ENCODE data around the gene INMT. TPM values are rescaled to one million over a fixed set of nuclear protein-coding genes. Genes with fewer than 3 reads are reported as not detected.
A peak's percentile ranks its signal among the peaks of the same experiment; 100 is the strongest.

Gene INMT
- total RNA-seq, 8 experiments from 2014 or later = 0.13 to 1.2 (median 0.47) TPM

- 52 to 100% (median 79%) methylated on average over 1 to 13 of the region's 13 CpGs for WGBS, 10 experiments
- H3K4me3 ChIP-seq = no peak overlapping the region
- ATAC-seq (replicated peaks in 6 of 8) = no peak
- in situ Hi-C loops (cut with MboI; ENCODE audit: low pct_unique_long_range_greater_than_20kb in 2 of 9, low sequenced_read_pairs in 9 of 9, unreplicated experiment in 9 of 9) = no loop called here
- peaks cover 12 to 14% of the 10 kb centered on the region in 2 donors for H3K4me1 ChIP-seq (replicated peaks in 1 of 2)
- no peak overlapping the region for H3K27ac ChIP-seq
Observed at GRCh38 chr7:30761214-30762156, 9.6 kb downstream of the INMT start.

- peak in 1 of 8 experiments; percentile 17 for ATAC-seq (replicated peaks in 6 of 8)
- peaks cover 12 to 14% of the 10 kb centered on the region in 2 donors for H3K4me1 ChIP-seq (replicated peaks in 1 of 2)
- in situ Hi-C loops (cut with MboI; ENCODE audit: low pct_unique_long_range_greater_than_20kb in 2 of 9, low sequenced_read_pairs in 9 of 9, unreplicated experiment in 9 of 9) = no loop called here
- 5 to 90% (median 58%) methylated on average over 1 to 6 of the region's 6 CpGs; no CpG with 5 or more reads in 2 of the 10 experiments for WGBS, 10 experiments
- H3K4me3 ChIP-seq = no peak overlapping the region
- no peak overlapping the region for H3K27ac ChIP-seq
Observed at GRCh38 chr7:30764030-30764975, 12.4 kb downstream of the INMT start.

DNA sequence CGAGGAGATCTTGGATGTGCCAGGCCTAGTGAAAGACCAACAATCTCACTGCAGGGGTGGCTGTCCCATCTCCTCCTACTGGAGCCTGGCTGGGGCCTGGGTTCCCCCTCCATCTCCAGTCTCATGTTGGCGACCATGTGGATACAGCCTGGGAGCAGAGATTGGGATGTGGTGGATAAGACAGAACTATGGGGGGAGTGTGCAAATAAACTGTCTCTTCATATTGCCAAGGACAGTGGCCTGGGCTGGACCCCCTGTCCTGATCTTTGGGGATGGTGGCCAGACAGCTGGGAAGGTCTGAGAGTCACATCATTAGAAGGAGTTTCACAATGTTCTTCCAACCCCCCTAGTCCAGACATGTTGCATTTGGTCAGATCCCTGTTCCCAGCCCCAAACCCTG lies 13.5 kb downstream of the INMT start:
- no peak overlapping the region for H3K4me3 ChIP-seq
- no peak for ATAC-seq (replicated peaks in 6 of 8)
- in situ Hi-C loops (cut with MboI; ENCODE audit: low pct_unique_long_range_greater_than_20kb in 2 of 9, low sequenced_read_pairs in 9 of 9, unreplicated experiment in 9 of 9) = no loop called here
- 58 to 100% (median 83%) methylated on average over 1 to 2 of the region's 2 CpGs; no CpG with 5 or more reads in 6 of the 10 experiments for WGBS, 10 experiments
- H3K27ac ChIP-seq = peak overlapping the region in 1 of 2 donors; percentile 44
- H3K4me1 ChIP-seq (replicated peaks in 1 of 2) = peaks cover 12 to 14% of the 10 kb centered on the region in 2 donors

- no peak for ATAC-seq (replicated peaks in 6 of 8)
- peak overlapping the region; percentile 46 to 74 (median 54) for H3K4me3 ChIP-seq
- WGBS, 10 experiments = 41 to 100% (median 70%) methylated on average over 2 to 5 of the region's 9 CpGs; no CpG with 5 or more reads in 3 of the 10 experiments
- peaks cover 11 to 16% of the 10 kb centered on the region in 2 donors for H3K4me1 ChIP-seq (replicated peaks in 1 of 2)
- in situ Hi-C loops (cut with MboI; ENCODE audit: low pct_unique_long_range_greater_than_20kb in 2 of 9, low sequenced_read_pairs in 9 of 9, unreplicated experiment in 9 of 9) = no loop called here
- H3K27ac ChIP-seq = no peak overlapping the region
Observed at GRCh38 chr7:30770845-30771173, 18.9 kb downstream of the INMT start.

GRCh38 chr7:30771174-30771879 lies 19.4 kb downstream of the INMT start, which contains the start of gene MINDY4:
MINDY4 (plus strand) TSS chr7:30771417; CDS start chr7:30771494, 77 bp downstream.
- Histone ChIP-seq H3K27ac (peak within 1 kb of the TSS in 1 of 2 donors; percentile 48), H3K4me1 (replicated peaks in 1 of 2) (peaks cover 10 to 11% of the 10 kb centered on the region in 2 donors), H3K4me3 (peak within 1 kb of the TSS; percentile 46 to 74 (median 54))
- 0 to 7% (median 0%) methylated on average over 1 to 4 of the region's 62 CpGs; no CpG with 5 or more reads in 6 of the 10 experiments for WGBS, 10 experiments
- peak; percentile 94 to 96 (median 96) for ATAC-seq (replicated peaks in 6 of 8)
- in situ Hi-C loops (cut with MboI; ENCODE audit: low pct_unique_long_range_greater_than_20kb in 2 of 9, low sequenced_read_pairs in 9 of 9, unreplicated experiment in 9 of 9) = no loop called here

GRCh38 chr7:30771880-30772425 lies 20.0 kb downstream of the INMT start:
- Histone ChIP-seq H3K27ac (peak overlapping the region in 1 of 2 donors; percentile 48), H3K4me3 (peak overlapping the region; percentile 46 to 74 (median 54)), H3K4me1 (replicated peaks in 1 of 2) (peaks cover 10% of the 10 kb centered on the region in 2 donors)
- peak; percentile 5 to 18 (median 13) for ATAC-seq (replicated peaks in 6 of 8)
- in situ Hi-C loops (cut with MboI; ENCODE audit: low pct_unique_long_range_greater_than_20kb in 2 of 9, low sequenced_read_pairs in 9 of 9, unreplicated experiment in 9 of 9) = no loop called here
- 0 to 20% (median 0%) methylated on average over 1 to 3 of the region's 15 CpGs; no CpG with 5 or more reads in 5 of the 10 experiments for WGBS, 10 experiments

DNA sequence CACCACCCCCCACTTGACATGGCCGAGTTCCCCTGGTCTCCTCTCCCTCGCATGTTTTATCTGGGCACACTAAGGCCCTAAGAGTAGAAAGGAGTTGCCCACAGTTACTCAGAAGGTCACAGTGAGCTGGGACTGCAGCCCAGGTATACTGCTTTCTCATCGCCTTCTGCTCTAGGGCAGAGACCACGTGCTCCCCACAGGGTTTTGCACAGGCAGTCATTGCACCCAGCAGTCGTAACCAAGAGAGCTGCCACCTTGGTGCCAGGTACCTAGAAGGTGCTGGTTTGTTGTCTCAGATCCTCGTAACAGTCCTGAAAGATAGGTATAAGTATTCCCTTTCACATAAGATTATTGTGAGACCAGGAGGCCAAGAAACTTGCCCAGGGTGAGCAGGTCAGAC lies 21.0 kb downstream of the INMT start:
- no peak overlapping the region for H3K4me3 ChIP-seq
- H3K27ac ChIP-seq = no peak overlapping the region
- in situ Hi-C loops (cut with MboI; ENCODE audit: low pct_unique_long_range_greater_than_20kb in 2 of 9, low sequenced_read_pairs in 9 of 9, unreplicated experiment in 9 of 9) = no loop called here
- ATAC-seq (replicated peaks in 6 of 8) = no peak
- 100% methylated on average over 1 to 3 of the region's 6 CpGs; no CpG with 5 or more reads in 6 of the 10 experiments for WGBS, 10 experiments
- peaks cover 10% of the 10 kb centered on the region in 2 donors for H3K4me1 ChIP-seq (replicated peaks in 1 of 2)

DNA sequence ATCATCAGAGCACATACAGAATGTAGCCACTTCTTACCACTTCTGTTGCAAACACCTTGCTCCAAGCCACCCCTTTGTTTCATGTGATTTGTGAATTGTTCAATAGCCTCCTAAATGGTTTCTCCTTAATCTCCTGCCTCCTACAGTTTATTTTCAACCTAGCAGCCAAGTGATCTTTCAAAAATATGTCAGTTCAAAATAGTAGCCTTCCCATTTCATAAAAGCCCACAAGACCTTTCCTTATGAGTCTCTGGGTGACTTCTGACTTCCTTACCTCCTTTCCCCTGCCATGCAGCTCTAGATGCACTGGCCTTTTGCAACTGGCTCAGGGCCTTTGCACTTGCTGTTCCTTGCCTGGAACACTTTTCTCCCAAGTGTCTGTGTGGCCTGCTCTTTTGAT lies 24.1 kb downstream of the INMT start:
- no peak for ATAC-seq (replicated peaks in 6 of 8)
- Histone ChIP-seq H3K4me1 (replicated peaks in 1 of 2) (peaks cover 10% of the 10 kb centered on the region in 2 donors), H3K4me3 (no peak overlapping the region), H3K27ac (no peak overlapping the region)
- in situ Hi-C loops (cut with MboI; ENCODE audit: low pct_unique_long_range_greater_than_20kb in 2 of 9, low sequenced_read_pairs in 9 of 9, unreplicated experiment in 9 of 9) = loop anchor here in 1 of 9 experiments (25.0 kb wide), 1 partner anchor 336 kb away; no protein-coding TSS in a partner anchor

DNA sequence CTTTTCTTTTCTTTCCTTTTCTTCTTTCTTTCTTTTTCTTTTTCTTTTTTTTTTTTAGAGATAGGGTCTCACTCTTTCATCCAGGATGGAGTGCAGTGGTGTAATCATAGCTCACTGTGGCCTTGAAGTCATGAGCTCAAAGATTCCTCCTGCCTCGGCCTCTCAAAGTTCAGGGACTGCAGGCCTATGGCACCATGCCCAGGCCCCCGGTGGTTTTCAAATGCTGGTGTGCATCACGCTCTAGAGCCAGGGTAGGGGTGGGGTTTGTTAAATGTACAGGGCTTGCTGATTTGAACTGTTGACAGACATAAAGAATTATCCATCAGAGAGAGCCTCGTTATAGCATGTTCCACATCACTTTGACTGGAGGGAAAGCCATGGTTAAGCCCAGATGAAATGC lies 25.0 kb downstream of the INMT start:
- peaks cover 10% of the 10 kb centered on the region in 2 donors for H3K4me1 ChIP-seq (replicated peaks in 1 of 2)
- no peak overlapping the region for H3K27ac ChIP-seq
- in situ Hi-C loops (cut with MboI; ENCODE audit: low pct_unique_long_range_greater_than_20kb in 2 of 9, low sequenced_read_pairs in 9 of 9, unreplicated experiment in 9 of 9) = loop anchor here in 1 of 9 experiments (25.0 kb wide), 1 partner anchor 335 kb away; no protein-coding TSS in a partner anchor
- 50 to 100% (median 81%) methylated on average over 2 to 4 of the region's 4 CpGs; no CpG with 5 or more reads in 2 of the 10 experiments for WGBS, 10 experiments
- no peak for ATAC-seq (replicated peaks in 6 of 8)
- H3K4me3 ChIP-seq = no peak overlapping the region

- WGBS, 10 experiments = 32 to 100% (median 91%) methylated on average over 3 to 11 of the region's 15 CpGs; no CpG with 5 or more reads in 1 of the 10 experiments
- Histone ChIP-seq H3K27ac (no peak overlapping the region), H3K4me1 (replicated peaks in 1 of 2) (no peaks in the 10 kb centered on the region), H3K4me3 (no peak overlapping the region)
- peak in 2 of 8 experiments; percentile 16 to 85 for ATAC-seq (replicated peaks in 6 of 8)
- in situ Hi-C loops (cut with MboI; ENCODE audit: low pct_unique_long_range_greater_than_20kb in 2 of 9, low sequenced_read_pairs in 9 of 9, unreplicated experiment in 9 of 9) = loop anchor here in 1 of 9 experiments (25.0 kb wide), 1 partner anchor 334 kb away; no protein-coding TSS in a partner anchor
Observed at GRCh38 chr7:30778255-30779025, 26.5 kb downstream of the INMT start.

DNA sequence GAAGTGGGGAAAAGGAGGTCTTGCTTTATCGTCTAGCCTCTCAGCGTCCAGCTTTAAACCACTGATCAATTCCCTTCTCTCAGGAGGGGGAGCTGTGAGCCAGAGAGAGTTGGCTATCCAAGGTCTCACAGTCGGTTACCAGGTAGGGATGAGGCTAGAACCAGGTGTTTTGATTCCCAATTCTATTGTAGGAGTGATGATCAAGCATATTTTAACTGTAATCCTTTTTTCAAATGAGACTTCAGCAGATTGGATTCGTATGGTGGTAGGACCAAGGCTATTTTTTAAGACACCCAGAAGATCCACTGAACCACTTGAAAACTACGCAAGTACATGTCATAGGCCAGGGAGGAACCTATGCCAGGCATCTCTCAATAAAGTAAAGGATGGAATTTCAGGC lies 27.6 kb downstream of the INMT start:
- 17 to 100% (median 81%) methylated on average over 1 to 5 of the region's 5 CpGs; no CpG with 5 or more reads in 1 of the 10 experiments for WGBS, 10 experiments
- in situ Hi-C loops (cut with MboI; ENCODE audit: low pct_unique_long_range_greater_than_20kb in 2 of 9, low sequenced_read_pairs in 9 of 9, unreplicated experiment in 9 of 9) = loop anchor here in 1 of 9 experiments (25.0 kb wide), 1 partner anchor 333 kb away; no protein-coding TSS in a partner anchor

More for the DNA sequence above, 27.6 kb downstream of the INMT start:
- Histone ChIP-seq H3K4me3 (no peak overlapping the region), H3K4me1 (replicated peaks in 1 of 2) (no peaks in the 10 kb centered on the region), H3K27ac (no peak overlapping the region)
- ATAC-seq (replicated peaks in 6 of 8) = no peak

Measured in motor neuron (in vitro differentiated cells).